H1 (cell line): ENCODE measurements around the gene PDE9A. TPM values are rescaled to one million over a fixed set of nuclear protein-coding genes. Genes with fewer than 3 reads are reported as not detected.

Experiments
- CTCF ChIA-PET: fragments of 300-600 bp; sonication (Branson Sonifier 250); formaldehyde crosslinking; loops from one replicate; lab custom pipeline; 2021; ENCODE audit not compliant: partially characterized antibody; lab: Charles Lee
- POLR2A ChIA-PET: fragments of 300-600 bp; sonication (Branson Sonifier 250); formaldehyde crosslinking; loops from one replicate; lab custom pipeline; 2021; ENCODE audit warnings: inconsistent platforms; ENCODE audit not compliant: partially characterized antibody; lab: Charles Lee
- DNase-seq, 2 experiments: peaks; one replicate each; pipeline versions ENCODE4 v3.0.0 to v3.0.0-alpha.2; 2010 to 2022; ENCODE audit warnings: low spot score in 2 of 2, low read depth in 1 of 2, mixed read lengths in 1 of 2
- FAIRE-seq: peaks from 2 replicates; lab custom pipeline; 2011; peaks lifted over from hg19 to GRCh38; lab: Jason Lieb, UNC
- H2AFZ ChIP-seq: 2 replicates; pipeline ENCODE4 v1.8.1; 2012; ENCODE audit warnings: low read length, inconsistent platforms
- H2AK5ac ChIP-seq: 2 replicates; pipeline ENCODE4 v1.6.1; 2013; ENCODE audit warnings: low read depth, low read length
- H2BK120ac ChIP-seq: replicated peaks from 2 replicates; pipeline ENCODE3; 2013; ENCODE audit warnings: low read depth, low read length, inconsistent platforms
- H2BK12ac ChIP-seq: 2 replicates; pipeline ENCODE4 v1.6.1; 2013; ENCODE audit warnings: low read depth, low read length
- H2BK15ac ChIP-seq: 2 replicates; pipeline ENCODE4 v1.6.1; 2013; ENCODE audit warnings: low read length
- H2BK20ac ChIP-seq: 2 replicates; pipeline ENCODE4 v1.6.1; 2013; ENCODE audit warnings: low read length
- H2BK5ac ChIP-seq: 2 replicates; pipeline ENCODE4 v1.6.1; 2013; ENCODE audit warnings: low read depth, low read length
- H3K14ac ChIP-seq: 2 replicates; pipeline ENCODE4 v1.6.1; 2013; ENCODE audit warnings: inconsistent platforms; ENCODE audit not compliant: insufficient read length
- H3K18ac ChIP-seq: 2 replicates; pipeline ENCODE4 v1.6.1; 2013; ENCODE audit warnings: low read length; ENCODE audit errors: extremely low read depth
- H3K23ac ChIP-seq: 2 replicates; pipeline ENCODE4 v1.6.1; 2013; ENCODE audit warnings: inconsistent platforms; ENCODE audit not compliant: insufficient read length
- H3K23me2 ChIP-seq: 2 replicates; pipeline ENCODE4 v1.6.1; 2013; ENCODE audit warnings: low read depth, low read length
- H3K27ac ChIP-seq: 2 replicates; pipeline ENCODE4 v1.6.1; 2011; ENCODE audit warnings: low read depth, low read length, inconsistent platforms
- H3K27me3 ChIP-seq, 4 experiments: replicated peaks in 1 of 4; 1 replicate in 1 of 4; 2 replicates in 3 of 4; pipeline versions ENCODE4 v1.6.1 to v1.8.1; 2011 to 2013; ENCODE audit warnings: low read length in 3 of 4, mild to moderate bottlenecking in 3 of 4, inconsistent platforms in 2 of 4, mixed read lengths in 2 of 4, moderate library complexity in 1 of 4; ENCODE audit not compliant: control insufficient read depth in 3 of 4, insufficient read depth in 3 of 4; ENCODE audit errors: extremely low read depth in 1 of 4
- H3K36me3 ChIP-seq, 4 experiments: 2 replicates each; pipeline versions ENCODE4 v1.6.1 to v1.8.1; 2011 to 2013; ENCODE audit warnings: mild to moderate bottlenecking in 4 of 4, low read length in 3 of 4, moderate library complexity in 2 of 4, control low read depth in 1 of 4, inconsistent platforms in 1 of 4; ENCODE audit not compliant: insufficient read depth in 4 of 4, control insufficient read depth in 2 of 4
- H3K4ac ChIP-seq: replicated peaks from 2 replicates; pipeline ENCODE3; 2013; ENCODE audit warnings: low read length, low read depth, mixed read lengths, inconsistent platforms; ENCODE audit not compliant: insufficient read length
- H3K4me1 ChIP-seq, 4 experiments: replicated peaks in 1 of 4; 1 replicate in 1 of 4; 2 replicates in 3 of 4; pipeline versions ENCODE4 v1.6.1 to v1.8.1; 2011 to 2013; ENCODE audit warnings: low read length in 3 of 4, inconsistent platforms in 2 of 4, mixed read lengths in 1 of 4; ENCODE audit not compliant: insufficient read depth in 4 of 4, control insufficient read depth in 3 of 4
- H3K4me2 ChIP-seq, 2 experiments: 2 replicates each; pipeline versions ENCODE4 v1.6.1 to v1.8.1; 2011 to 2013; ENCODE audit warnings: low read depth in 2 of 2, low read length in 2 of 2, control low read depth in 1 of 2, inconsistent platforms in 1 of 2, mild to moderate bottlenecking in 1 of 2; ENCODE audit not compliant: insufficient read depth in 1 of 2
- H3K4me3 ChIP-seq, 4 experiments: fragments of 200-600, 300-600 bp in 1 of 4; sonication (generic), shearing (Covaris generic), sonication (Bioruptor Twin) in 1 of 4; 2 replicates each; pipeline versions ENCODE4 v1.5.1 to v1.8.1; 2011 to 2016; ENCODE audit warnings: low read length in 4 of 4, low read depth in 3 of 4, control low read depth in 2 of 4, inconsistent platforms in 2 of 4, mild to moderate bottlenecking in 2 of 4, mixed read lengths in 1 of 4, moderate library complexity in 1 of 4; ENCODE audit not compliant: insufficient read depth in 2 of 4; ENCODE audit errors: extremely low read depth in 1 of 4
- H3K56ac ChIP-seq: replicated peaks from 2 replicates; pipeline ENCODE3; 2013; ENCODE audit warnings: low read depth, mild to moderate bottlenecking, mixed read lengths, low read length, inconsistent platforms; ENCODE audit not compliant: insufficient read length
- H3K79me1 ChIP-seq: 2 replicates; pipeline ENCODE4 v1.6.1; 2013; ENCODE audit warnings: low read depth, low read length, control low read depth
- H3K79me2 ChIP-seq, 2 experiments: 2 replicates each; pipeline versions ENCODE4 v1.6.1 to v1.8.1; 2012 to 2013; ENCODE audit warnings: low read length in 2 of 2, mild to moderate bottlenecking in 2 of 2, inconsistent platforms in 1 of 2; ENCODE audit not compliant: insufficient read depth in 2 of 2, control insufficient read depth in 1 of 2
- H3K9ac ChIP-seq, 4 experiments: replicated peaks in 1 of 4; 1 replicate in 1 of 4; 2 replicates in 3 of 4; pipeline versions ENCODE4 v1.6.1 to v1.8.1; 2011 to 2013; ENCODE audit warnings: low read depth in 3 of 4, low read length in 3 of 4, control low read depth in 2 of 4, mild to moderate bottlenecking in 2 of 4, moderate library complexity in 2 of 4, inconsistent platforms in 1 of 4; ENCODE audit errors: extremely low read depth in 1 of 4
- H3K9me3 ChIP-seq, 2 experiments: 2 replicates each; pipeline versions ENCODE4 v1.6.1 to v1.8.1; 2012 to 2013; ENCODE audit warnings: mild to moderate bottlenecking in 2 of 2, moderate library complexity in 2 of 2, control low read depth in 1 of 2, inconsistent platforms in 1 of 2, low read depth in 1 of 2, low read length in 1 of 2, mixed read lengths in 1 of 2; ENCODE audit not compliant: insufficient read depth in 2 of 2
- H4K20me1 ChIP-seq, 2 experiments: replicated peaks in 1 of 2; 2 replicates each; pipeline versions ENCODE3 to v1.8.1; 2011 to 2013; ENCODE audit warnings: inconsistent platforms in 2 of 2, low read length in 2 of 2, mild to moderate bottlenecking in 1 of 2; ENCODE audit not compliant: insufficient read depth in 2 of 2, control insufficient read depth in 1 of 2
- H4K5ac ChIP-seq: 2 replicates; pipeline ENCODE4 v1.6.1; 2013; ENCODE audit warnings: low read length, low read depth, mixed read lengths, inconsistent platforms; ENCODE audit not compliant: insufficient read length
- H4K8ac ChIP-seq: 2 replicates; pipeline ENCODE4 v1.8.0; 2013; ENCODE audit warnings: mild to moderate bottlenecking, moderate library complexity, low read length, inconsistent platforms; ENCODE audit not compliant: insufficient read depth; ENCODE audit errors: extremely low read depth
- H4K91ac ChIP-seq: replicated peaks from 2 replicates; pipeline ENCODE3; 2013; ENCODE audit warnings: low read length, mixed read lengths, inconsistent platforms; ENCODE audit not compliant: insufficient read length
- EGR1 ChIP-seq: IDR thresholded peaks from 2 replicates; pipeline ENCODE4 v1.6.1; 2011; ENCODE audit warnings: low read depth, low read length, borderline replicate concordance
- NANOG ChIP-seq: IDR thresholded peaks from 2 replicates; pipeline ENCODE4 v1.6.1; 2011; ENCODE audit warnings: low read length, low read depth, mild to moderate bottlenecking, inconsistent platforms; ENCODE audit not compliant: insufficient read depth, poor library complexity, severe bottlenecking
- WGBS, 2 experiments: shearing (Covaris generic) in 1 of 2; methylation state at CpG; one replicate each; pipeline versions ENCODE4 v1.1.6 to v1.1.7; 2013 to 2015; ENCODE audit warnings: low lambda C conversion rate in 2 of 2, mixed read lengths in 2 of 2, inconsistent platforms in 1 of 2, low coverage in 1 of 2, missing lambda C conversion rate in 1 of 2; ENCODE audit not compliant: insufficient replicate concordance in 2 of 2, insufficient coverage in 1 of 2, insufficient read length in 1 of 2; ENCODE audit errors: extremely low coverage in 1 of 2, missing lambda C conversion rate in 1 of 2; 5-methylcytosine and 5-hydroxymethylcytosine counted together
- polyA plus RNA-seq, 7 experiments: library from polyadenylated mRNA; depleted of rRNA in 3 of 7; stranded (reverse) in 5 of 7; unstranded in 2 of 7; fragments of >200 nt in 5 of 7; fragments of 200-250 nt in 2 of 7; gene quantifications; 1 replicate in 5 of 7; 2 replicates in 1 of 7; 4 replicates in 1 of 7; pipeline versions ENCODE4 v1.2.1 to v1.2.3, GENCODE V29; 2011 to 2013; ENCODE audit warnings: missing spikeins in 2 of 7, mixed read lengths in 2 of 7
- total RNA-seq: library from RNA; stranded (reverse); fragmentation: NEBNext Ultra II Directional; extraction: Animal tissue kit (Norgen Biotek cat#: 25700); gene quantifications from 2 replicates; pipeline ENCODE4 v1.2.1, GENCODE V29; 2021

PDE9A gene
- total and polyA plus RNA-seq, 2 of the 8 experiments (the other 6 are each of a cell fraction or from before 2014, with no cell fraction given), result 39.2 to 45.9 TPM

DNA sequence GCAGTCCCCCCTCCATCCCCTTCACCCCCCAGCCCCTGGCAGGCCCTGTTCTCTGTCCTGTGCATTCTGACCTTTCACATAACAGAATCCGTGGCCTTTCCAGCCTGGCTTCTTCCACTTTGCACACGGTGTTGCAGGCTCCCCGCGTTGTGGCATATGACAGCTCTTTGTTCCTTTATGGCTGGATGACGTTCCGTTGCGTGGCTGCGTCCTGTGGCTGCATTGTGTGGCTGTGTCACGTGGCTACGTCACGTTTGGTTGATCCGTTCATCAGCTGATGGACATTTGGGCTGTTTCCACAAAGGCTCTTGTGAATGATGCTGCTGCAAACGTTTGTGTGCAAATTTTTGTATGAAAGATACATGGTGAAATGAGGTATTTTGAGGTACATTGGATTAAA is 53.3 kb downstream of the PDE9A start:
- H3K27me3 ChIP-seq, result no peaks in the 10 kb centered on the region
- H3K79me1 ChIP-seq, result no peaks in the 10 kb centered on the region
- H3K4me2 ChIP-seq, result peak overlapping the region in 1 of 2 experiments; percentile 49; a peak in 2 of 4 replicates
- H4K5ac ChIP-seq, result no peak overlapping the region
- H2BK20ac ChIP-seq, result no peak overlapping the region
- H3K36me3 ChIP-seq, result peaks cover 0 to 3% (median 0%) of the 10 kb centered on the region in 4 experiments; a peak in 2 of 8 replicates
- no peak overlapping the region for H3K56ac ChIP-seq
- no peak overlapping the region for H4K8ac ChIP-seq
- peak overlapping the region; percentile 12 for H3K4ac ChIP-seq
- no peaks in the 10 kb centered on the region for H3K9me3 ChIP-seq
- H3K23ac ChIP-seq, result no peak overlapping the region
- no peak overlapping the region for H3K27ac ChIP-seq
- no peaks in the 10 kb centered on the region for H3K23me2 ChIP-seq
- no peaks in the 10 kb centered on the region for H4K20me1 ChIP-seq
- ChIA-PET POLR2A (interaction anchor here (0.9 to 1.3 kb wide), 5 partner anchors 12 to 145 kb away, joined by 3 to 4 read pairs (median 3); no protein-coding TSS in a partner anchor), CTCF (interaction anchor here (0.9 to 1.6 kb wide), 3 partner anchors 27 to 111 kb away, joined by 3 read pairs; no protein-coding TSS in a partner anchor)
- no peak overlapping the region for H2AK5ac ChIP-seq
- no peak for DNase-seq
- no peak overlapping the region for H2BK5ac ChIP-seq
- no peak overlapping the region for H3K18ac ChIP-seq
- TF ChIP-seq EGR1 (peak; percentile 88), NANOG (no peak)
- H3K79me2 ChIP-seq, result no peaks in the 10 kb centered on the region
- FAIRE-seq, result no peak
- H3K4me1 ChIP-seq, result peaks cover 0 to 21% (median 14%) of the 10 kb centered on the region in 4 experiments; a peak in 6 of 7 replicates
- no peak overlapping the region for H3K14ac ChIP-seq
- H2BK12ac ChIP-seq, result 0 out of 2 replicates have a peak overlapping the region, but pooled peaks have one; percentile 27
- WGBS, 2 experiments, result 93% methylated on average over 13 of the region's 13 CpGs; no CpG with 5 or more reads in 1 of the 2 experiments
- H2BK15ac ChIP-seq, result no peak overlapping the region
- no peak overlapping the region for H2AFZ ChIP-seq
- H4K91ac ChIP-seq, result no peak overlapping the region
- no peak overlapping the region for H3K9ac ChIP-seq
- no peak overlapping the region for H2BK120ac ChIP-seq
- no peak overlapping the region for H3K4me3 ChIP-seq
